Subcutaneous abdominal adipose tissue (tissue), 5 donors: ENCODE results near the gene SLC46A1.

Experiments used
- H3K27ac ChIP-seq: one replicate; pipeline ENCODE4 v1.7.0; 2013; ENCODE audit warnings: low read depth, mild to moderate bottlenecking, inconsistent platforms, low read length, moderate library complexity
- H3K27me3 ChIP-seq, 5 donors: one replicate each; pipeline ENCODE4 v1.7.0; 2013; ENCODE audit warnings: low read length in 5 of 5, inconsistent platforms in 1 of 5; ENCODE audit not compliant: control insufficient read depth in 5 of 5, insufficient read depth in 4 of 5
- H3K36me3 ChIP-seq, 5 donors: one replicate each; pipeline ENCODE4 v1.7.0; 2013; ENCODE audit warnings: low read length in 5 of 5; ENCODE audit not compliant: control insufficient read depth in 5 of 5, insufficient read depth in 5 of 5
- H3K4me1 ChIP-seq, 5 donors: one replicate each; pipeline ENCODE4 v1.7.0; 2013; ENCODE audit warnings: low read length in 5 of 5, mild to moderate bottlenecking in 3 of 5, moderate library complexity in 1 of 5; ENCODE audit not compliant: control insufficient read depth in 5 of 5, insufficient read depth in 5 of 5
- H3K4me3 ChIP-seq, 5 donors: one replicate each; pipeline ENCODE4 v1.7.0; 2013; ENCODE audit warnings: low read length in 5 of 5, low read depth in 1 of 5
- H3K9ac ChIP-seq, 5 donors: one replicate each; pipeline ENCODE4 v1.7.0; 2013; ENCODE audit warnings: low read length in 5 of 5, mild to moderate bottlenecking in 4 of 5, moderate library complexity in 3 of 5
- H3K9me3 ChIP-seq, 5 donors: one replicate each; pipeline ENCODE4 v1.7.0; 2013; ENCODE audit warnings: low read length in 5 of 5; ENCODE audit not compliant: control insufficient read depth in 5 of 5
- donor health status: healthy.
- donor health status: healthy.
- donor health status: healthy.
- donor health status: healthy.
- donor health status: healthy.

Gene SLC46A1

DNA sequence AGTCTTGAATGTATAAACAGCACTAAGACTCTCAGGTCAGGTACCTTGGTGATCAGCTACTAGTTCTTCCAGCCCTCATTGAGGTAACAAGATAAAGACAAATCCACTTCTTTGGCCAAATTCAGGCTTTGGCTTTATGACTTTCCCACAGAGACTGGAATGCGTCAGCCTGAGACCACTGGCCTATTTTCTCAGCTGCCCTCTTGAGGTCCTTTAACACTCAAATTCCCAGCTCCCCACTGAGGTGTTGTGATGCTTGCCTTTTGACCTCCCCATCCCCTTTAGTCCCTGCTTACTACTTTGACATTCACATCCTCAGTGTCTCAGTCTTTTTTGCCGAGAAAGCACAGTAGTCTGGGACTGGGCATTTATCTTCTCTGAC, 59.8 kb downstream of the SLC46A1 start:
- H3K36me3 ChIP-seq, result peaks cover 0 to 99% (median 94%) of the 10 kb centered on the region in 5 donors
- peaks cover 0 to 27% (median 7%) of the 10 kb centered on the region in 5 donors for H3K4me1 ChIP-seq
- no peaks in the 10 kb centered on the region for H3K27me3 ChIP-seq
- no peak overlapping the region for H3K4me3 ChIP-seq
- H3K27ac ChIP-seq, result no peak overlapping the region
- no peaks in the 10 kb centered on the region for H3K9me3 ChIP-seq
- H3K9ac ChIP-seq, result no peak overlapping the region

DNA sequence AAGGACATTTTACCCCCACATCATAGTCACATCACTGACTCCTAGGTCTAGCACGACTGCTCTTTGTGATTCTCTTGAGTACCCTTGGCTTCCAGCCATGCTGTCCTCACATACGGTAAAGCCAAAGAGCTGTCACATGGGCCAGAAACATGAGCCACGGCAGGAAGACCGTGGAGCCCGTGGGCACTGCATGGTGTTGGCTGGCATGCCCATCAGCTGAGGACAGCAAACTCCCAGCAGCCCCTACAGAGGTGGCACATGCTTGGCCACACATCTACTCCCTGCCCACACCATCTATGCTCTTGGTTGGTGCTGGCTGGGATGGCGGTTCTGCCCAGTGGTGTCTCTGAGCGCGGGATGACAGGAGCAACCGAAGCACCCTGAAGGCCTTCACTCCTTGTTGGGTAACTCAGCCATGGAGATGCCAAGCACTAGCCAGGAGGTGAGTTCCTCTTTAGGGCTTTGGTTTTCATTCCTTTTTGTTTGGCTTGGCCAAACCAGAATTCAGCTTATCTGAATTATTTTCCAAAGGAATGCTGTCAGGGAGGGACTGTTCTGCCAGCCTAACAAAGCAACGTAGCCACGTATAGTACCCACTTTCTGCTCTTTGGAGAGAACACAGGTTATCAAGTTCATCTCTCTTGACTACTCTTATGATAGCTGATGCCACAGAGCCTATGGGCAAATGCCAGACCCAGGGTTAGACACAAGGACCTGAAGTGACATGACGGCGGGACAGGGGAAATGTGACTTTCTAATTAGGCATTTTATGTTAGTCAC, 60.4 kb downstream of the SLC46A1 start:
- H3K36me3 ChIP-seq, result peaks cover 0 to 99% (median 93%) of the 10 kb centered on the region in 5 donors
- no peak overlapping the region for H3K27ac ChIP-seq
- H3K9ac ChIP-seq, result no peak overlapping the region
- H3K9me3 ChIP-seq, result no peaks in the 10 kb centered on the region
- H3K4me1 ChIP-seq, result peaks cover 0 to 27% (median 7%) of the 10 kb centered on the region in 5 donors
- no peak overlapping the region for H3K4me3 ChIP-seq
- no peaks in the 10 kb centered on the region for H3K27me3 ChIP-seq
